Memory B cell (primary cell): ENCODE results near the gene DLD.
"Not testable (repeated sequence)": the region's sequence is repeated elsewhere in the genome, so short reads cannot be mapped to it uniquely, and the experiment has no call there.

Source experiments
- ATAC-seq: fragments of 150-1000 bp; cut with Tn5 transposase; 2 replicates; pipeline ENCODE4 v1.10.0; 2021; ENCODE audit warnings: low read depth, mild to moderate bottlenecking, moderate library complexity
- DNase-seq, 2 donors: peaks; one replicate each; pipeline ENCODE4 v3.0.0; 2022; ENCODE audit warnings: low spot score in 2 of 2
- H3K27ac Mint-ChIP-seq: one replicate; pipeline ENCODE4 v1.8.0; 2022; ENCODE audit warnings: mild to moderate bottlenecking, moderate library complexity, mixed read lengths
- H3K27me3 Mint-ChIP-seq: one replicate; pipeline ENCODE4 v1.8.0; 2022; ENCODE audit warnings: mixed read lengths
- H3K36me3 Mint-ChIP-seq: one replicate; pipeline ENCODE4 v1.8.0; 2022; ENCODE audit warnings: mild to moderate bottlenecking, mixed read lengths
- H3K4me1 Mint-ChIP-seq: one replicate; pipeline ENCODE4 v1.8.0; 2022; ENCODE audit warnings: mixed read lengths
- H3K4me3 Mint-ChIP-seq: one replicate; pipeline ENCODE4 v1.8.0; 2022; ENCODE audit warnings: mild to moderate bottlenecking, moderate library complexity, mixed read lengths
- H3K9me3 Mint-ChIP-seq: one replicate; pipeline ENCODE4 v1.8.0; 2022; ENCODE audit warnings: mixed read lengths

Gene DLD

DNA sequence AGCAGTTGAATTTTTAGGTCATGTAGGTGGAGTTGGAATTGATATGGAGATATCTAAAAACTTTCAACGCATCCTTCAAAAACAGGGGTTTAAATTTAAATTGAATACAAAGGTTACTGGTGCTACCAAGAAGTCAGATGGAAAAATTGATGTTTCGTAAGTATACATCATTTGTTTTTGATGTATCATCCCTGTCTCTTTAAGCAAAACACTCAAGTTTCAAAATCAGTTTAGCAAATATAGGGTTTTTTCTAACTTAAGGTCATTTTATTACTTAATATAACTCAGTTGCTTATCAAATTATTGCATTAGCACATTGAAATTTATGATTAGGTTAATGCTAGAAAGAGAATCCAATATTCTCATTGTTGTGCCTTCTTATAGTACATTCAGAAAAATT lies 24.6 kb downstream of the DLD start:
- DNase-seq (no peak), ATAC-seq (no peak)
- Mint-ChIP-seq H3K27me3 (no peaks in the 10 kb centered on the region), H3K27ac (no peak overlapping the region), H3K36me3 (peaks cover 58% of the 10 kb centered on the region), H3K4me1 (peaks cover 4% of the 10 kb centered on the region), H3K9me3 (peaks cover 4% of the 10 kb centered on the region), H3K4me3 (no peak overlapping the region)

DNA sequence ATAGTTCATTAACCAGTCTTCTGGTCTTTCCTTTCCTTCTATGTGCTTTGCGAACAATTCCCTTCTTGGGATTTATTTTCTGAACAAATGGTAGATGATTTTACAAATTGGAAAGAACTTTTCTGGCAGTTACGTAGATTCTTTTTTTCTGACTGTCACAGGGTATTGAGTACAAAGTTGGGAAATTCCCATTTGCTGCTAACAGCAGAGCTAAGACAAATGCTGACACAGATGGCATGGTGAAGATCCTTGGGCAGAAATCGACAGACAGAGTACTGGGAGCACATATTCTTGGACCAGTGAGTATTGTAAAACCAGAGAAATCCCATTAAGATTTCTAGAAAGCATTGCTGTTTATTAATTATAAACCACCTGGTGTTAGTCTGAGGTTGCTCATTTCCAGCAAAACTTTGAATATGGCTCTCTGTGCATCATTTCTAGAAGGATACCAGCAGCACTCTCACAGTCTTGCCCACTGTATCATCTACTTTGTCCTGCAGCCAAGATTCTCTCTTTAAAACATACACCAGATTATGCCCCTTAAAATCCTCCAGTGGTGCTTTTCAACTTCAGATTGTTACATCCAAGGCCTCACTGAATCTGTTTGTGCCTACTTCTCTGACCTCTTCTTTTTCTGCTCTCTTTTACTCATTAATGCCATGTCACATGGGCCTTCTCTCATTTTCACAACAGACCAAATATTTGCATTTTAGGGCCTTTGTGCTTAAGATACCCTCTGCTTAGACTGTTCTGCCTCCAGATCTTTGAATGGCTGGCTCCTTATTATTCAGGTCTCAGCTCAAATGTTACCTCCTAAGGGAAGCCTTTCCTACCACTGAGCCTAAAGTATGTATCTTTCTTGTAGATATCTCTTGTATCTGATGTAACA lies 27.0 kb downstream of the DLD start:
- Mint-ChIP-seq H3K4me3 (no peak overlapping the region), H3K9me3 (no peaks in the 10 kb centered on the region), H3K4me1 (peaks cover 4% of the 10 kb centered on the region), H3K27me3 (no peaks in the 10 kb centered on the region), H3K27ac (peak overlapping the region; percentile 39), H3K36me3 (peaks cover 52% of the 10 kb centered on the region)
- DNase-seq (no peak), ATAC-seq (no peak)

DNA sequence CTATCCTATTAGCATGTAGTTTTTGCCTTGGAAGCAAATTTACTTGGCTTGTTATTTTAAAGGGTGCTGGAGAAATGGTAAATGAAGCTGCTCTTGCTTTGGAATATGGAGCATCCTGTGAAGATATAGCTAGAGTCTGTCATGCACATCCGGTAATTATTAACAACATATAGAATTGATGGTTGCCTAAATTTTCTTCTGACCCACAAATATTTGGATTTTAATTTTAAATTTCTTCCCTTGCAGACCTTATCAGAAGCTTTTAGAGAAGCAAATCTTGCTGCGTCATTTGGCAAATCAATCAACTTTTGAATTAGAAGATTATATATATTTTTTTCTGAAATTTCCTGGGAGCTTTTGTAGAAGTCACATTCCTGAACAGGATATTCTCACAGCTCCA lies 28.0 kb downstream of the DLD start:
- Mint-ChIP-seq H3K9me3 (no peaks in the 10 kb centered on the region), H3K36me3 (peaks cover 50% of the 10 kb centered on the region), H3K4me1 (peaks cover 5% of the 10 kb centered on the region)

DNA sequence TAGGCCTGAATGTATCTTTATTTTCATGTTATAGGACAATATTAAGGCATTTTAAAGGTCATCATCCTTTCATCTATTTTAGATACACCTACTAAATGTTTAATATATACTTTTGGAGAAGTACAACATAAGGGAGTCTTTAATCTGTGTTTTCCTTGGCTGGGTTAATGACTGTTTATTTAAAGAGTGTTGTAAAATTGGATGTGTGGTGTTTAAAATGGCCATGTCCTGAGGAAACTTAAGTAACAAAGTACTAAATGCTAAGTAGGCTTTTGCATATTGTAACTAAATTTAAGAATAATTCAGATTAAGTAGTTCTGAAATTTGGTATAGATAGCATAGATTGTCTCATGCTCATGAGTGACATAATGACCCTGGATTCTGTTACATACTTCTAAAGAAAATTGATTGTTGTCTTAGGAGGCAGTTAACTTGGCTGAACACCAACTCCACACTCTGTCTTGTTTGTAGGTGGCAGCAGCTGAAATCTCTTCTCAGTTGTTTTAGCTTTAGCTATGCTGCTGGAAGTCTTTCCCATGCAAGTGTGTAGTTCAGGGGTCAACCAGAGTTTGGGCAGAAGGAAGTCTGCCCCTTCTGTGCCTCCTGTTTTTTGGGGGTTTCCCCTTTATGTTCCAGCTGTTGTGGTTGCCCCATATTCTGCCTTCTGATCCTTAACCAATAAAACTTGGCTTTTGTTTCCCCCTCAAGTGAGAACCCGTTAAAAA lies 29.2 kb downstream of the DLD start:
- no peak for ATAC-seq
- Mint-ChIP-seq H3K4me3 (no peak overlapping the region), H3K27ac (no peak overlapping the region), H3K27me3 (no peaks in the 10 kb centered on the region), H3K36me3 (peaks cover 45% of the 10 kb centered on the region), H3K9me3 (no peaks in the 10 kb centered on the region), H3K4me1 (peaks cover 8% of the 10 kb centered on the region)
- DNase-seq: no peak

More for the DNA sequence above, 28.0 kb downstream of the DLD start:
- Mint-ChIP-seq H3K27ac (no peak overlapping the region), H3K4me3 (no peak overlapping the region), H3K27me3 (no peaks in the 10 kb centered on the region)
- no peak for ATAC-seq
- DNase-seq: no peak

DNA sequence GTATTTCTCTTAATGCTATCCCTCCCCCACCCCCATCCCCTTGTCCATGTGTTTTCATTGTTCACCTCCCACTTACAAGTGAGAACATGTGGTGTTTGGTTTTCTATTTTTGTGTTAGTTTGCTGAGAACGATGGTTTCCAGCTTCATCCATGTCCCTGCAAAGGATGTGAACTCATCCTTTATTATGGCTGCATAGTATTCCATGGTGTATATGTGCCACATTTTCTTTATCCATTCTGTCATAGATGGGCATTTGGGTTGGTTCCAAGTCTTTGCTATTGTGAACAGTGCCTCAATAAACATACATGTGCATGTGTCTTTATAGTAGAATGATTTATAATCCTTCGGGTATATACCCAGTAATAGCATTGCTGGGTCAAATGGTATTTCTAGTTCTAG lies 30.8 kb downstream of the DLD start:
- not testable (repeated sequence) for H3K27ac Mint-ChIP-seq

DNA sequence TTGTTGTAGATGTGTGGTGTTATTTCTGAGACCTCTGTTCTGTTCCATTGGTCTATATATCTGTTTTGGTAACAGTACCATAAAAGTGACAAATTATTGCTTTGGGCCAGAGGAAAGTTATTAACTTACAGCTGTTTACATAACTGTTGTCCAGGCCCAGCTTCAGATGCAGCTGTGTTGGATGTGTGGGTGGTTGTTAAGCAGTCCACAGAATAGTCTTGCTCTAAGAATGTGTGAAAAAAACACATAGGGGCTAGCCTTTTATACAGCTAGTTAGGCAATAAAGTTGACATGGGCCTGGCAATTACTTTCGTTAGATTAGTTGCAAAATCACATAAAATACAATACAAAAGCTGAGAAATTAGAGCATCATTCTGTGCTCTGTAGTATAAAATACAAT lies 31.9 kb downstream of the DLD start:
- no peak overlapping the region for H3K27ac Mint-ChIP-seq
- peaks cover 8% of the 10 kb centered on the region for H3K4me1 Mint-ChIP-seq
- H3K36me3 Mint-ChIP-seq: peaks cover 36% of the 10 kb centered on the region
- H3K9me3 Mint-ChIP-seq: no peaks in the 10 kb centered on the region
- ATAC-seq: no peak
- no peaks in the 10 kb centered on the region for H3K27me3 Mint-ChIP-seq
- no peak overlapping the region for H3K4me3 Mint-ChIP-seq
- DNase-seq: no peak

More for the DNA sequence above, 30.8 kb downstream of the DLD start:
- H3K4me1 Mint-ChIP-seq, H3K4me3 Mint-ChIP-seq, H3K27me3 Mint-ChIP-seq, ATAC-seq, H3K9me3 Mint-ChIP-seq, DNase-seq: not testable (repeated sequence)
- peaks cover 45% of the 10 kb centered on the region for H3K36me3 Mint-ChIP-seq

DNA sequence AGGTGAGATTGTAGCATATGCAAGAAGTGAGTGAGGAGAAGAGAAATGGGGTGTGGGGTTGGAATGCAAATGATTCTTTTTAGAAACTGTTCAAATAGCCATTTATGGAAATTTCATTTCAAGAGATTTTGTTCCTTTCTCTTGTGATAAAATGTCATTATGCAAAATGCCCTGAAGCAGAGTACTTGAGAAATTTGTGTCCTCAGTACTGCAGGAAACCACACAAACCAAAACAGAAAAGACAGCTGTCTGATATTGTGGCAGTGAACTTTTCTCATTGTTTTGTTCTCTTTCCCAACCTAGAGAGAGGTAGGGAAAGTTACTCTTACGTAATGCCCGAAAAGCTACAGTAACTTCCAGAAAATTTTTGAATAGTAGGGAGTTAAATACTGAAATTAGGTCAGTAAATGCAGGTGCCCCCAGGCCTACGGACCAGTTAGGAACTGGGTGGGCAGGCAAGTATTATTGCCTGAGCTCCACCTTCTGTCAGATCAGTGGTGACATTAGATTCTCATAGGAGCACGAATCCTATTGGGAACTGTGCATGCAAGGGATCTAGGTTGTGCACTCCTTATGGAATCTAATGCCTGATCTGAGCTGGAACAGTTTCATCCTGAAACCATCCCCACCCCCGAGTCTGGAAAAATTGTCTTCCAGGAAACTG lies 34.0 kb downstream of the DLD start:
- DNase-seq: no peak
- H3K36me3 Mint-ChIP-seq: peaks cover 32% of the 10 kb centered on the region
- H3K4me3 Mint-ChIP-seq: no peak overlapping the region
- no peaks in the 10 kb centered on the region for H3K9me3 Mint-ChIP-seq
- ATAC-seq: peak; percentile 46
- H3K4me1 Mint-ChIP-seq: peaks cover 8% of the 10 kb centered on the region
- H3K27me3 Mint-ChIP-seq: no peaks in the 10 kb centered on the region
- H3K27ac Mint-ChIP-seq: peak overlapping the region; percentile 5

DNA sequence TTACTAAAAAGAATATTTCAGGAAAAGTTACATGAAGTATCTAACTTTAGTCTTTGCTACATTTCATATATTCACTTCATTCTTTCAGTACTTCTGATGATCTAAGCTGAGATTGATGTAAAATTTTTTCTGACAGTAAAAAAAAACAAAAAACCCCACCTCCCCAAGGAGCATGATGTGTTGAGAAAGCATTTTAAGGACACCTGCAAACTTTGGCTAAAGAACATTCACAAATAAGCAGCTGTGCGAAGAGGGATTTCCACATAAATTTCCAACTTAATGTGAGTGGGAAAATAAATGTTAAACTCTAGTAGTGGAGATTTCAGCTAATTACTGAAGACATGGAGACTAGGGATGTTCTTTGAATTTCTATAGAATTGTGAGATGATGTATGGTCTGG lies 35.5 kb downstream of the DLD start:
- Mint-ChIP-seq H3K9me3 (no peaks in the 10 kb centered on the region), H3K27ac (no peak overlapping the region), H3K4me1 (peaks cover 8% of the 10 kb centered on the region), H3K36me3 (peaks cover 24% of the 10 kb centered on the region), H3K4me3 (no peak overlapping the region), H3K27me3 (no peaks in the 10 kb centered on the region)
- DNase-seq: no peak
- no peak for ATAC-seq

DNA sequence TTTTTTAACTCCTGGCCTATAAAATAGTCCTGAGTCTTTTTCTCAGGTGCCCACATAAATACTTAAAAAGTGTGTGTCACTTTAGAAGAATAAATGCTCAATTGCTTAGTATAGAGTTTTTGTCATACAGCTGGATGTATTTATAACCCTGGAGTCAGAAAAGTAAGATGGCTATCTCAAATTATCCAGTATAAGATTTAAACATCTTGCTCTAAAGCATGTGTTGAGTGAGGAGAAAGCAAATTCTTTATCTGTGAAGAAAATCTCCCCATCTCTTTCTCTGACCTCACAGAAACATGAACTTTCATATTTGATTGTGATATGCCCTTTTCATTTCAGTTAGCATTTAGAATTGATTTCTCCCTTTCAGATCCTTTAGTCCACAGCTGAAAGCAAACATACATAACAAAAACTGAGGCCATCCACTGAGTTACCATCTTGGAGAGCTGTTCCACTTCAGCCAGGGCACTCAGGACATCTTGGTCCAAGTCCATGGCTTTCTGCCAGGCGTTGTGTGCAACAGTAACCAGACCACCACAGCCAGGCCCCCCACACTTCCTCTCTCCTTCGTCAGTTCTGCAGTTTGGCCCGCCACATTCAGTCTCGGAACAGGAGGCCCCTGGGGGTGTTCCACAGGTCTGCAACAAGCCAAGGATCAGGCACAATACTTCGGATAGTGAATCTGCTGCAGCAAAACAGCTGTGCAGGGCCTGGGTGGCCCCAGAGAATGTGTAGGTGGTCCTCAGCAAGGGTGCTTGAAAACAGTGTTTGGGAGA lies 40.9 kb downstream of the DLD start:
- H3K9me3 Mint-ChIP-seq: no peaks in the 10 kb centered on the region
- H3K36me3 Mint-ChIP-seq: peaks cover 9% of the 10 kb centered on the region
- DNase-seq: no peak
- H3K4me3 Mint-ChIP-seq: no peak overlapping the region
- H3K27ac Mint-ChIP-seq: no peak overlapping the region
- H3K4me1 Mint-ChIP-seq: no peaks in the 10 kb centered on the region
- no peaks in the 10 kb centered on the region for H3K27me3 Mint-ChIP-seq
- ATAC-seq: no peak

DNA sequence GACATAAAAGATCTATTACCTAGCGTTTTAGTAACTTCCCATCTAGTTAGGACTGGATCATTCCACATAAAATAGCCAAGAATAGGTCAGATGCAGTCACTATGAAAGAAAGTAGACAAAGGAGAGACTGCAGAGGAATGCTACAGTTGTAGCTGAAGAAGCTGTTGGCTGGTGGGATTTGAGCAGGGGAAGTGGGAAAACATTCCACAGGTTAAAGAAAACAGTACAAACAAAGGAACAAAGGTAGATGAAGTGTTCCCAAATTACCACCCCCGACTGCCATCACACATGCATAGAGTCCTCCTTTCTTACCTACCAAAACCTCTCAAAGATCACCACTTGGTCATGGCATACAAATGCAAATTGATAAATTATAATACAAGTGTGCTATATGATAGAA lies 41.8 kb downstream of the DLD start:
- no peaks in the 10 kb centered on the region for H3K9me3 Mint-ChIP-seq
- DNase-seq (no peak), ATAC-seq (no peak)
- no peaks in the 10 kb centered on the region for H3K4me1 Mint-ChIP-seq
- H3K36me3 Mint-ChIP-seq: peaks cover 9% of the 10 kb centered on the region
- H3K4me3 Mint-ChIP-seq: no peak overlapping the region
- no peaks in the 10 kb centered on the region for H3K27me3 Mint-ChIP-seq
- no peak overlapping the region for H3K27ac Mint-ChIP-seq

DNA sequence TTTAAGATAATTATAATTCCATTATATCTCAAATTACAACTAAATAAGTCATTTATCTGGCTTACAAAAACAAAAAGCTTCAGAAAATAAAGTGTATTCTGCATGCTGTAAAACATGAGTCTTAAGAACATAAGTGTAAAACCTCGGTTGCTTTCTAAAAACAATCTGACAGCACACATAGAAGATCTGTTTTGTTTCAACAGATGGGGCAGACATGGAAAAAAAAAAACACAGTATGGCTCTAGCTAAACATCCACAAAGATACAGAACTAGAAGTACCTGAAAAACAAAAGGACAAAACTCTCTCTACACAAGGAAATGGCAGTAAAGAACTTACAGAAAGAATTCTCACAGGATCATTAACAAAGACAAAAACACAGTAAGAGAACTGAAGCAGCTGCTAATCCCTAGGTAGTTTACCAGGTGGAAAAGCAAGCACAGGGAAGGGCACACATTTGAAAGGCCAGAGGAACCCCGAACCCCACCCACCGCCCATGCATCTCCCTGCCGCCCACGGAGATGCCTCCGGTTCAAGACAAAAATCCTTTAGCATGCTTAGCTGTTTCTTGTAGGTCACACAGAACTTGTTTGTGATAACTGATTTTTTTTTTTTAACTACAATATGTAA lies 42.5 kb downstream of the DLD start:
- DNase-seq: no peak
- ATAC-seq: no peak
- H3K27me3 Mint-ChIP-seq: no peaks in the 10 kb centered on the region
- peak overlapping the region; percentile 37 for H3K27ac Mint-ChIP-seq
- H3K4me3 Mint-ChIP-seq: no peak overlapping the region
- no peaks in the 10 kb centered on the region for H3K4me1 Mint-ChIP-seq
- peaks cover 9% of the 10 kb centered on the region for H3K36me3 Mint-ChIP-seq
- H3K9me3 Mint-ChIP-seq: no peaks in the 10 kb centered on the region

DNA sequence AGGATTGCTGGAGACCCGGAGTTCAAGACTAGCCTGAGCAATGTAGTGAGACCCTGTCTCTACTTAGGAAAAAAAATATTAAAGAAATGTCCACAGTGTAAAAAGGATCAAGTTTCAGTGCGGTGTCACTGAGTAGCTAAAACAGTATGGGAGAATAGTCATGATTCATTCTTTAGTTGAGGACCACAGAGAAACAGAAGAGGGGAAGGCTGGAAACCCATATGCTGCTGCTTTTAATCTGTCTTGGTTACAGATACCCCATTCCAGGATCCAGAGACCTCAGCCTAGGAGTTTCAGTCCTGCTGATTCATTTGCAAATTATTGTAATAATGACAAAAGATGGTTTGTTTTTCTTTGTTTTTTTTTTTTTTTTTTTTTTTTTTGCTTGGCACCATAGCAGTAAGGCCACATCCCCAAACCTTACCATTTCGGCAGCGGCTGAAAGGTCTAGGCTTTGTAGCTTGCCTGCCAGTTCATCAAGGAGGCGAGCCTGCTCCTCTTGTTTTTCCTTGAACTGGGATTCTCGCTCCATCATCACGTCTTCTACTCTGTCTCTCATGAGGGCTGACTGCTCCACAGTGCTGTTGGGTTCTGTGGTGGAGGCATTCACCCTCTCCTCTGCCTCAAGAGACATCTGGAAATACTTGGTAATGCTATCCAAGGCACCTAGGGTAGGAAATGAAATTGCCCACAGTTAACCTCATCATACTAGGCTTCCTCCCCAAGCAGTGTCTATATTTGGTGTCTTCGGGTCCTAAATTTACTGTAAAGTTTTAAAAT lies 44.2 kb downstream of the DLD start:
- H3K4me3 Mint-ChIP-seq: no peak overlapping the region
- ATAC-seq: no peak
- H3K4me1 Mint-ChIP-seq: no peaks in the 10 kb centered on the region
- H3K9me3 Mint-ChIP-seq: no peaks in the 10 kb centered on the region
- peaks cover 4% of the 10 kb centered on the region for H3K36me3 Mint-ChIP-seq
- H3K27me3 Mint-ChIP-seq: no peaks in the 10 kb centered on the region
- no peak for DNase-seq
- H3K27ac Mint-ChIP-seq: no peak overlapping the region

DNA sequence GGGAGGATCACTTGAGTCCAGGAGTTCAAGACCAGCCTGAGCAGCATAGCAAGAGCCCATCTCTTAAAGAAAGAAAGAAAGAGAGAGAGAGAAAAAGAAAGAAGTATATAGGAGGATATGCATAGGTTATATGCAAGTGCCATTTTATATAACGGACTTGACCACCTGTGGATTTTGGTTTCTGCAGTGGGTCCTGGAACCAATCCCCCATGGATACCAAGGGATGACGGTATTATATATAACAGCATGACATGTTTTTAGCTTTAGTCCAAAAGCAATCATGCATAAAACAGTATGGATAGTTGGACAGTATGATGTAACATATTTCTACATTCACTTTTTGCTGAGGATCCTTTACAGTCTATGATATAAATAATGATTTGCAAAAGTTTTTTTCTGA lies 45.3 kb downstream of the DLD start:
- no peaks in the 10 kb centered on the region for H3K9me3 Mint-ChIP-seq
- ATAC-seq (no peak), DNase-seq (no peak)
- no peaks in the 10 kb centered on the region for H3K27me3 Mint-ChIP-seq
- peaks cover 7% of the 10 kb centered on the region for H3K36me3 Mint-ChIP-seq
- no peak overlapping the region for H3K27ac Mint-ChIP-seq
- H3K4me3 Mint-ChIP-seq: no peak overlapping the region
- no peaks in the 10 kb centered on the region for H3K4me1 Mint-ChIP-seq
